Mucosa of rectum (tissue), 2 donors: ENCODE measurements around the gene HDC.

Source experiments
- H3K27ac ChIP-seq, 2 donors: one replicate each; pipeline ENCODE4 v1.7.0; 2013; ENCODE audit warnings: inconsistent platforms in 2 of 2, low read depth in 2 of 2, low read length in 2 of 2
- H3K27me3 ChIP-seq, 2 donors: one replicate each; pipeline ENCODE4 v1.7.0; 2013; ENCODE audit warnings: low read length in 2 of 2; ENCODE audit not compliant: control insufficient read depth in 2 of 2, insufficient read depth in 2 of 2
- H3K36me3 ChIP-seq, 2 donors: one replicate each; pipeline ENCODE4 v1.7.0; 2013; ENCODE audit warnings: low read length in 2 of 2; ENCODE audit not compliant: control insufficient read depth in 2 of 2, insufficient read depth in 2 of 2
- H3K4me1 ChIP-seq, 2 donors: one replicate each; pipeline ENCODE4 v1.7.0; 2013; ENCODE audit warnings: low read length in 2 of 2, mild to moderate bottlenecking in 1 of 2; ENCODE audit not compliant: control insufficient read depth in 2 of 2, insufficient read depth in 2 of 2
- H3K4me3 ChIP-seq, 2 donors: one replicate each; pipeline ENCODE4 v1.7.0; 2013; ENCODE audit warnings: low read length in 2 of 2
- H3K9ac ChIP-seq, 2 donors: one replicate each; pipeline ENCODE4 v1.7.0; 2013; ENCODE audit warnings: low read length in 2 of 2, low read depth in 1 of 2, mild to moderate bottlenecking in 1 of 2
- H3K9me3 ChIP-seq, 2 donors: one replicate each; pipeline ENCODE4 v1.7.0; 2013; ENCODE audit warnings: low read length in 2 of 2; ENCODE audit not compliant: control insufficient read depth in 2 of 2
- donor health status: healthy.
- donor health status: Normal muscosa, but diverticular disease.

HDC gene

DNA sequence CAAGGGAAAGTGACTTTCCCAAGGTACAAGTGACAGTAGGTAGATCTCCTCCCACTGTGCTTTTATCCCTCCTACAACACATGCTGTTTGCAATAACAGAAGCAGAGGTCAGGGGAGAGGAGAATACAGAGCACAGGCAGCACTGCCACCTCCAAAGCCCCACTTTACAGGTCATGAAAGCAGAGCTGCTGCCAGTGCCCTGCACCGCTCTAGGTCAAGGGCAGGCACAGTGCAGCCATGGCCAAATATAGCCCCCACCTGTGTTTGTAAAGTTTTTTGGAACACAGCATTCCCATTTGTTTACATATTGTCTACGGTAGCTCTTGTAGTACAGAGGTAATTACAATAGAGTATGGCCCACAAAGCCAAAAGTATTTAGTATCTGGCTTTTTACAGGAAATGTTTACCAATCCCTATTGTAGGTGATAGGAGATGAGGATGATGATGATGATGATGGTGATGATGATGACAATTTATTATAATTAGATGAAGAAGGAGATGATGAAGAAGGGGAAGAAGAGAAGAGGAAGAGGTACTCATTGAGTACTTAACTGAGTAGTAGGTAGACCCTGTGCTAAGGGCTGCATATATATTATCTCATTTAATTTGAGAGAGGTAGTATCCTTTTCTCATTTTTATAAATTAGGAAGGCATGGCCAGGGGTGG is 20.4 kb downstream of the HDC start:
- no peak overlapping the region for H3K4me3 ChIP-seq
- H3K27ac ChIP-seq: no peak overlapping the region
- no peaks in the 10 kb centered on the region for H3K36me3 ChIP-seq
- H3K27me3 ChIP-seq: no peaks in the 10 kb centered on the region
- H3K9ac ChIP-seq: no peak overlapping the region
- no peaks in the 10 kb centered on the region for H3K4me1 ChIP-seq
- H3K9me3 ChIP-seq: no peaks in the 10 kb centered on the region

DNA sequence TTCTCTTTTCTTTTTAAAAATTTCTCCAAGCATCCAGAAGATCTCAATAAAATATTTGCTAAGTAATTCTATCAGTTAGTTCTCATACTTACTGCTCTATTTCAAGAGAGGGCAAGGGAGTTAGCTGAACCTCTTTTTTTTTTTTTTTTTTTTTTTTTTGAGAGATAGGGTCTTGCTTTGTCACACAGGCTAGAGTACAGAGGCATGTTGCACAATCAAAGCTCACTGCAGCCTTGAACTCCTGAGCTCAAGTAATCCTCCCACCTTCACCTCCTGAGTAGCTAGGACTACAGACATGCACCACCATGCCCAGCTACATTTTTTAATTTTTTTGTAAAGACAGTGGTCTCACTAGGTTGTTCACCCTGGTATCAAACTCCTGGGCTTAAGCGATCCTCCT is 21.4 kb downstream of the HDC start:
- Histone ChIP-seq H3K36me3 (no peaks in the 10 kb centered on the region), H3K9me3 (no peaks in the 10 kb centered on the region), H3K27me3 (no peaks in the 10 kb centered on the region), H3K4me1 (no peaks in the 10 kb centered on the region), H3K27ac (no peak overlapping the region), H3K9ac (no peak overlapping the region), H3K4me3 (no peak overlapping the region)

DNA sequence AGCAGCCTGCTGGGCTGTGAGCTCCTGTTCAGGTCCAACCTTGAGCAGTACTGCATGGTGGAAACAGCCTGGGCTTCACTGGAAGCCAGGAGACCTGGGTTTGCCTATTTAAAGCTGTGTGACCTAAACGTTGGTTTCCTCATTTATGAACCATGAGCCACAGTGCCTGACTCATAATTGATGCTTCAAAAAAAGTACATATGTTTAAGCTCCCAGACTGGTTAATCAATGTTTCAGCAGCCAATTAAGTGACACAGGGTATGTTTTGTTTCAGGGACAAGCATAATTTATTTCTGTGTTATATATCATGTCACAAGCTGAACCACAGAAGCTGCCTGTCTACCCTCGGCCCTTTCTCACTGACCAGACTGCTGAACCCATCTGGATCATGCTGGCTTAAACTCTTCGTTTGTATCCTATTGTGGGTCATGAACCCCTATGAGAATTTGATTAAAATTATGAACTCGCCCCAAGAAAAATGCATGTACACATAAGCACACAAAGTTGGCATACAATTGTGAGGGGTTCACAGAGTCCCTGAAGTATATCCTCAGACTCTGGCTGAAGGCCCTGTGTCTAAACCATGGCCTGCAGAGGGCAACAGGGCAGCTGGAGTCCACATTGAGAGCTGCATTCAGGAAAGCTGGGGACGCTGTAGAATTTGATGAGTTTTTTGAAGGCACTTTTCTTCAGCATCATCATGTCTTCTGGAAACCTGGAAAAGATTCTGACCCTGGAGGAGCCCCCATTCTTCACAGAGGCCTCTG is 23.7 kb downstream of the HDC start:
- H3K36me3 ChIP-seq: no peaks in the 10 kb centered on the region
- no peaks in the 10 kb centered on the region for H3K4me1 ChIP-seq
- H3K9ac ChIP-seq: no peak overlapping the region
- H3K9me3 ChIP-seq: no peaks in the 10 kb centered on the region
- no peak overlapping the region for H3K4me3 ChIP-seq
- H3K27me3 ChIP-seq: no peaks in the 10 kb centered on the region
- no peak overlapping the region for H3K27ac ChIP-seq

DNA sequence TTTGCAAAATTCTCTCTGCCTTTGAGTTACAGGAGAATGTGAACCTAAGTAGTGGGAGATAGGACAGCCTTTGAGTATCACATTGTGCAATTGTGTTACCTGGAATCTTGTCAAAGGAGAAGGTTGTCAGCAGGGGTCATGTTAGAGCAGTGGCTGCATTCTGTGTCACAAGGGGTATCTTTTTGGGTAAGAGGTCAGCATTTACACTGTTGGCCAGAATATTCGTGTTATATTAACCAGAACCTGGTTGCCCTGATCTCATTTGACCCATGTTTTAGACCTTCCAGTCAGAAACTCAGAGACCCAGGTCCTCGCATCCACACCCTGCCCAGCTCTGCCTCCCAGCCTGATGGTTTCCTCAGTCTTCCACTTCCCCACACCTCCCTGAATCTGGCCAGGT is 27.3 kb downstream of the HDC start:
- Histone ChIP-seq H3K4me3 (no peak overlapping the region), H3K4me1 (peaks cover 2 to 5% of the 10 kb centered on the region in 2 donors), H3K27me3 (no peaks in the 10 kb centered on the region), H3K27ac (no peak overlapping the region), H3K9me3 (no peaks in the 10 kb centered on the region), H3K36me3 (peaks cover 0 to 4% of the 10 kb centered on the region in 2 donors), H3K9ac (no peak overlapping the region)

DNA sequence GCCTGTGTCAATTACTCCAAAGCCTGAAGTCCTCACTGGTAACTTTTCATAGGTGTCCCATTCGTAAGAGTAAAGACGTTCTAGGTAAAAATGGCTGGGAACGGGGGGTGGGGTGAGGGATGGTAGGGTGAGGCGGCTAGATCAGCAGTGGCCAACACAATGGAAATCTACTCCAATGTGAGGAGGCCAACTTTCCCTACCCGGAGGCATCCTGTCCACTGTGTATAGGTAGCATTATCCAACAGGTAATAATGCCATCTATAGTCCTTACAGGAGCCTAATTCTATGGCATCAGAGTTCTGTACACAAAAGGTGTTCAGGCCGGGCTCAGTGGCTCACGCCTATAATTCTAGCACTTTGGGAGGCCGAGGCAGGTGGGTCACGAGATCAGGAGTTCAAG is 29.1 kb downstream of the HDC start:
- Histone ChIP-seq H3K9ac (no peak overlapping the region), H3K4me1 (peaks cover 2 to 5% of the 10 kb centered on the region in 2 donors), H3K9me3 (no peaks in the 10 kb centered on the region)

DNA sequence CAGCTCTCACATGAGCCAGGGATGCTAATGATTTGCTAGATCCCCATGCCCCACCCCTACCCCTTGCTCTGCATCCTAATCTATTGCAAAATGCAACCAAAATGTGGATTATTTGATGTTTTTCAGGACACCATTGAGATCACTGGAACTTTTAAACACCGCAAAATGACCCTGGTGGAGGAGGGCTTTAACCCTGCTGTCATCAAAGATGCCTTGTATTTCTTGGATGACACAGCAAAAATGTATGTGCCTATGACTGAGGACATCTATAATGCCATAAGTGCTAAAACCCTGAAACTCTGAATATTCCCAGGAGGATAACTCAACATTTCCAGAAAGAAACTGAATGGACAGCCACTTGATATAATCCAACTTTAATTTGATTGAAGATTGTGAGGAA is 29.7 kb downstream of the HDC start:
- H3K4me3 ChIP-seq: no peak overlapping the region
- H3K9ac ChIP-seq: no peak overlapping the region
- H3K27ac ChIP-seq: no peak overlapping the region
- peaks cover 0 to 4% of the 10 kb centered on the region in 2 donors for H3K36me3 ChIP-seq
- peaks cover 2 to 5% of the 10 kb centered on the region in 2 donors for H3K4me1 ChIP-seq
- no peaks in the 10 kb centered on the region for H3K9me3 ChIP-seq
- H3K27me3 ChIP-seq: no peaks in the 10 kb centered on the region

More for the DNA sequence above, 29.1 kb downstream of the HDC start:
- no peak overlapping the region for H3K4me3 ChIP-seq
- H3K36me3 ChIP-seq: peaks cover 0 to 4% of the 10 kb centered on the region in 2 donors
- H3K27ac ChIP-seq: no peak overlapping the region
- no peaks in the 10 kb centered on the region for H3K27me3 ChIP-seq

DNA sequence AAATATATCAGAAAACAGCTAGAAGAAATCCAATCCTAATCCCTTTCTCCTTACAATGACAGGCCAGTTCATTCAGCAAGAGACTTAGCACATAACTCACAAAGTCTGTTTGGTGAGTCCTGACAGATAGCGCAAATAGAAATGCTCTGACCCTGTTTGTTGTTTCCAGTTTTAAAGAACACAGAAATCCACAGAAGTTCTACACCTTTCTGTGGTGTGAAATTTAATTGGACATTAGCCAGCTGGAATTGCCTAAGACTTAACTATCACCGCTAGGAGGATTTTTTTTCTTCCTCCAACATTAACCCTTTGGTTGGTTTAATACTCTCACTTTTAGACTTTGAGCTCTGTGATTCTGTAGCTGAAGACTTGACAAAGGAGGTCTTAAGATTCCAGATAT is 30.8 kb downstream of the HDC start:
- Histone ChIP-seq H3K9me3 (no peaks in the 10 kb centered on the region), H3K9ac (no peak overlapping the region), H3K36me3 (peaks cover 0 to 4% of the 10 kb centered on the region in 2 donors), H3K4me3 (no peak overlapping the region), H3K4me1 (peaks cover 2 to 5% of the 10 kb centered on the region in 2 donors), H3K27ac (no peak overlapping the region), H3K27me3 (no peaks in the 10 kb centered on the region)

DNA sequence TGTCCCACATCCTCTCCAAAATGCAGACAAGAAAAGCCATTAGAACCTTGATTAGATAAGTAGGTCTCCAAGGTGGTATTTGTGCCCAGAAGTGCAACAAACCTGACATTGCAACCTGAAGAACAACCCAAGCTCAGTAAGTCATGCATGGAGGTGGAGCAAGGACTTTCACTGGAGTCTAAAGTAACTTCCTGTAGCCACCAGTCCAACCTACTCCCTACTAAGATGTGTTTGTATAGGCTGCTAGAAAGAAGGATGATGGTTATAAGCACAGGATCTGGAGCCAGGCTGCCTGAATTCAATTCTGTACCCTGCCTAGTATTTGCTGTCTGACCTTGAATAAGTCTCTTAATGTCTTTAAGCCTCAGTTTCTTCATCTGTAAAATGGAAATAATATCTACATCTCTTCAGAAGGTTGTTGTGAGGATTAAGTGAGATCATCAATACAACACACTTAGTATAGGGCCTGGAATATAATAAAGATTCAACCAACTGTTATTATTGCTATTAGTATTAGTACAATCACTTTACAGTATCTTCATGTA is 32.3 kb downstream of the HDC start:
- H3K27ac ChIP-seq: peak overlapping the region; percentile 13 to 66
- peaks cover 0 to 4% of the 10 kb centered on the region in 2 donors for H3K36me3 ChIP-seq
- H3K4me3 ChIP-seq: no peak overlapping the region
- H3K9me3 ChIP-seq: no peaks in the 10 kb centered on the region
- no peak overlapping the region for H3K9ac ChIP-seq
- H3K27me3 ChIP-seq: no peaks in the 10 kb centered on the region
- peaks cover 2 to 5% of the 10 kb centered on the region in 2 donors for H3K4me1 ChIP-seq

DNA sequence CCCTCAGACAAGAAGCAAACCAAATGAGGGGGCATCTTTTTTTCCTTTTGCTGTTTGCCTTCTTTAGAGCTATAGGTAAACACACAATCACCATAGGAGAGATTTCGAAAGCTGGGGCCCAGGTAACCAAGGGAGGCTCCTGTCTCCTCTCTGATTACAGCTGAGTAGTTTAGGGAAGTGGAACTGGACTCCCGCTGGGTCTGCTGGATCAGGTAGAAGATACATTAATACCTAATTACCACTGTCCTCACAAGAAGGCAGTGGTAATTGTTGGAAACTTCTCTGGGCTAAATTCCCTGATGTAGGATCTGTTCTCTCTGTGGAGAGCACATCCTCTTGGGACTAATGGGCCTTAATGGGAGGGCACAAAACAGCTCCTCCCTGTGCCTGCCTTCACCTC is 32.7 kb downstream of the HDC start:
- H3K4me1 ChIP-seq: peaks cover 2 to 5% of the 10 kb centered on the region in 2 donors

DNA sequence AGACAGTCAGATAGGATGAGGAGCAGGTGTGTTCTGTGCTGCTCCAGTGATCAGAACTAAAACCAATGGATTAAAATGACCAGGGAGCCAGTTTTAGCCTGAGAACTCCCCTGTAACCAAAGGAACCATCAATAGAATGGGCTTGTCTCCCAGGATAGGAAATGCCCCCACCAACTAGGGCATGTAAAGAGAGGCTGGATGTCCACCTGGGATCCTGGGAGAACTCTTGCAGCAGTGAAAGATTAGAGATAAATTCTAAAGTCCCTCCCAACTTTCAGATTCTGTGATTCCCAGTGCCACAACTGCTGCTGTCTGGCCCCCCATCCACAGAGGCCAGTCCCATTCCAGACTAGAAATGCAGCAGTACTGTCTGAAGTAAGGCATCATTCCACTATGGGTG is 33.8 kb downstream of the HDC start:
- H3K4me3 ChIP-seq: no peak overlapping the region
- no peak overlapping the region for H3K27ac ChIP-seq

More for the DNA sequence above, 32.7 kb downstream of the HDC start:
- no peak overlapping the region for H3K4me3 ChIP-seq
- H3K27me3 ChIP-seq: no peaks in the 10 kb centered on the region
- no peaks in the 10 kb centered on the region for H3K9me3 ChIP-seq
- peak overlapping the region in 1 of 2 donors; percentile 11 for H3K27ac ChIP-seq
- H3K36me3 ChIP-seq: peaks cover 0 to 4% of the 10 kb centered on the region in 2 donors
- H3K9ac ChIP-seq: no peak overlapping the region

More for the DNA sequence above, 33.8 kb downstream of the HDC start:
- no peaks in the 10 kb centered on the region for H3K27me3 ChIP-seq
- peaks cover 0 to 9% of the 10 kb centered on the region in 2 donors for H3K36me3 ChIP-seq
- H3K9ac ChIP-seq: no peak overlapping the region
- H3K4me1 ChIP-seq: peaks cover 2 to 5% of the 10 kb centered on the region in 2 donors
- H3K9me3 ChIP-seq: no peaks in the 10 kb centered on the region
